GM06990 (cell line): Measurements from ENCODE around the gene ATF7IP2.

Experiments
- DNase-seq: peaks from one replicate; pipeline ENCODE4 v3.0.0-alpha.2; 2011; ENCODE audit not compliant: insufficient read length; ENCODE audit errors: extremely low read depth
- H3K27me3 ChIP-seq: replicated peaks from 2 replicates; pipeline ENCODE4 v1.6.0; 2011; ENCODE audit warnings: low read length; ENCODE audit not compliant: control insufficient read depth, insufficient read depth
- H3K36me3 ChIP-seq: 2 replicates; pipeline ENCODE4 v1.5.1; 2011; ENCODE audit warnings: low read length; ENCODE audit not compliant: control insufficient read depth, insufficient read depth
- H3K4me3 ChIP-seq: replicated peaks from 2 replicates; pipeline ENCODE4 v1.5.1; 2011; ENCODE audit warnings: low read depth, mild to moderate bottlenecking, control low read depth, low read length
- CTCF ChIP-seq: IDR thresholded peaks from 2 replicates; pipeline ENCODE4 v1.5.1; 2011; ENCODE audit warnings: low read length, control low read depth, mild to moderate bottlenecking, inconsistent platforms; ENCODE audit not compliant: insufficient read depth, poor library complexity, severe bottlenecking

ATF7IP2 gene

GRCh38 chr16:10387188-10387617 lies 1.3 kb downstream of the ATF7IP2 start:
- TF ChIP-seq CTCF: no peak
- H3K36me3 ChIP-seq: no peaks in the 10 kb centered on the region; the same call in 1 of the 2 replicates
- peak overlapping the region; percentile 85 for H3K4me3 ChIP-seq
- DNase-seq: no peak
- H3K27me3 ChIP-seq: no peaks in the 10 kb centered on the region

- Histone ChIP-seq H3K27me3 (no peaks in the 10 kb centered on the region), H3K4me3 (no peak overlapping the region), H3K36me3 (no peaks in the 10 kb centered on the region; the same call in 1 of the 2 replicates)
- no peak for DNase-seq
- no peak for TF ChIP-seq CTCF
Observed at GRCh38 chr16:10388988-10389387, 3.1 kb downstream of the ATF7IP2 start.

GRCh38 chr16:10390330-10390729 lies 4.5 kb downstream of the ATF7IP2 start:
- H3K4me3 ChIP-seq: no peak overlapping the region
- no peaks in the 10 kb centered on the region for H3K27me3 ChIP-seq
- DNase-seq: no peak
- H3K36me3 ChIP-seq: no peaks in the 10 kb centered on the region; the same call in 1 of the 2 replicates
- no peak for TF ChIP-seq CTCF

GRCh38 chr16:10390867-10391266 lies 5.0 kb downstream of the ATF7IP2 start:
- TF ChIP-seq CTCF: no peak
- DNase-seq: no peak
- Histone ChIP-seq H3K27me3 (no peaks in the 10 kb centered on the region), H3K4me3 (no peak overlapping the region), H3K36me3 (no peaks in the 10 kb centered on the region; the same call in 1 of the 2 replicates)

- H3K4me3 ChIP-seq: no peak overlapping the region
- no peak for TF ChIP-seq CTCF
- H3K36me3 ChIP-seq: no peaks in the 10 kb centered on the region; the same call in 1 of the 2 replicates
- no peak for DNase-seq
- H3K27me3 ChIP-seq: no peaks in the 10 kb centered on the region
Observed at GRCh38 chr16:10391339-10391738, 5.5 kb downstream of the ATF7IP2 start.

GRCh38 chr16:10402975-10403374 lies 17.1 kb downstream of the ATF7IP2 start:
- Histone ChIP-seq H3K36me3 (peaks cover 3% of the 10 kb centered on the region; the same call in 1 of the 2 replicates), H3K27me3 (no peaks in the 10 kb centered on the region), H3K4me3 (no peak overlapping the region)
- no peak for TF ChIP-seq CTCF
- no peak for DNase-seq
